Measurements from ENCODE around the gene FAHD2A. TPM values are rescaled to one million over a fixed set of nuclear protein-coding genes. Genes with fewer than 3 reads are reported as not detected.

Gene FAHD2A
- total RNA-seq, 3 donors from 2014 or later, result 30.3 to 37.6 (median 34.3) TPM

DNA sequence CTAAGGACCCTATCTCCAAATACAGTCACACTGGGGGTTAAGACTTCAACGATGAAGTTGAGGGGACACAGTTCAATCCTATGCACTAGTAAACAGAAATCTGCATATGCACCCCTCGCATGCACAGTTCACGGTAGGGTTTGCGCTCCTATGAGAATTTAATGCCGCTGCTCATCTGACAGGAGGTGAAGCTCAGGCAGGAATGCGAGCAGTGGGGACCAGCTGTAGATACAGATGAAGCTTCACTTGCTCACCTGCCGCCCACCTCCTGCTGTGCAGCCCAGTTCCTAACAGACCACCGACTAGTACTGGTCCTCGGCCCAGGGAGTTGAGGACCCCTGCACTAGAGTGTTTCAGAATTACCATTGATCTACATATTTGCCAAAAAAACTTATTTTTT is 40.0 kb upstream of the FAHD2A start:
- Histone ChIP-seq H3K4me3 (no peak overlapping the region), H3K9me3 (no peaks in the 10 kb centered on the region), H3K4me1 (ENCODE audit: low read depth) (no peaks in the 10 kb centered on the region), H3K36me3 (ENCODE audit: low read depth) (no peaks in the 10 kb centered on the region)
- no peak for DNase-seq
- ATAC-seq, result no peak
- intact Hi-C loops (cut with DNase I, micrococcal nuclease), result no loop called here
- TF ChIP-seq, protein P1, sequence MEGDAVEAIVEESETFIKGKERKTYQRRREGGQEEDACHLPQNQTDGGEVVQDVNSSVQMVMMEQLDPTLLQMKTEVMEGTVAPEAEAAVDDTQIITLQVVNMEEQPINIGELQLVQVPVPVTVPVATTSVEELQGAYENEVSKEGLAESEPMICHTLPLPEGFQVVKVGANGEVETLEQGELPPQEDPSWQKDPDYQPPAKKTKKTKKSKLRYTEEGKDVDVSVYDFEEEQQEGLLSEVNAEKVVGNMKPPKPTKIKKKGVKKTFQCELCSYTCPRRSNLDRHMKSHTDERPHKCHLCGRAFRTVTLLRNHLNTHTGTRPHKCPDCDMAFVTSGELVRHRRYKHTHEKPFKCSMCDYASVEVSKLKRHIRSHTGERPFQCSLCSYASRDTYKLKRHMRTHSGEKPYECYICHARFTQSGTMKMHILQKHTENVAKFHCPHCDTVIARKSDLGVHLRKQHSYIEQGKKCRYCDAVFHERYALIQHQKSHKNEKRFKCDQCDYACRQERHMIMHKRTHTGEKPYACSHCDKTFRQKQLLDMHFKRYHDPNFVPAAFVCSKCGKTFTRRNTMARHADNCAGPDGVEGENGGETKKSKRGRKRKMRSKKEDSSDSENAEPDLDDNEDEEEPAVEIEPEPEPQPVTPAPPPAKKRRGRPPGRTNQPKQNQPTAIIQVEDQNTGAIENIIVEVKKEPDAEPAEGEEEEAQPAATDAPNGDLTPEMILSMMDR (IDR thresholded peaks at IDR 0.05), result no peak

DNA sequence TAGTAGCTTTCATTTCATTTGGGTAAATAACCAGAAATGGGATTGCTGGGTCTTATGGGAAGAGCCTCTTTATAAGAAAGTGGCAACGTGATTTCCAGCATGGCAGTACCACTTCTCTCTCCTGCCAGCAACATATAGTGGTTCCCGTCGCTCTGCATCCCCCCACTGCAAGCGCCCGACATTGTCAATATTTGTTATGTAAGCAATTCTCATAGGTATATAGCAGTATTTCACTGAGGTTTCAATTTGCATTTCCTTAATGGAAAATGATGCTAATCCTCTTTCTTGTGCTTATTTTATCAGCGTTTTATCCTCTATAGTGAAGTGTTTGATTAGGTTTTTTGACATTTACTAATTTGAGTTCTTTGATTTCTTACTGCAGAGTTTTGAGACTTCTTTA is 36.0 kb upstream of the FAHD2A start:
- TF ChIP-seq, protein P1 (IDR thresholded peaks at IDR 0.05), result no peak
- no peaks in the 10 kb centered on the region for H3K4me1 ChIP-seq (ENCODE audit: low read depth)
- DNase-seq, result no peak
- H3K4me3 ChIP-seq, result no peak overlapping the region
- no peaks in the 10 kb centered on the region for H3K9me3 ChIP-seq
- intact Hi-C loops (cut with DNase I, micrococcal nuclease), result no loop called here
- no peak for ATAC-seq
- no peaks in the 10 kb centered on the region for H3K36me3 ChIP-seq (ENCODE audit: low read depth)

DNA sequence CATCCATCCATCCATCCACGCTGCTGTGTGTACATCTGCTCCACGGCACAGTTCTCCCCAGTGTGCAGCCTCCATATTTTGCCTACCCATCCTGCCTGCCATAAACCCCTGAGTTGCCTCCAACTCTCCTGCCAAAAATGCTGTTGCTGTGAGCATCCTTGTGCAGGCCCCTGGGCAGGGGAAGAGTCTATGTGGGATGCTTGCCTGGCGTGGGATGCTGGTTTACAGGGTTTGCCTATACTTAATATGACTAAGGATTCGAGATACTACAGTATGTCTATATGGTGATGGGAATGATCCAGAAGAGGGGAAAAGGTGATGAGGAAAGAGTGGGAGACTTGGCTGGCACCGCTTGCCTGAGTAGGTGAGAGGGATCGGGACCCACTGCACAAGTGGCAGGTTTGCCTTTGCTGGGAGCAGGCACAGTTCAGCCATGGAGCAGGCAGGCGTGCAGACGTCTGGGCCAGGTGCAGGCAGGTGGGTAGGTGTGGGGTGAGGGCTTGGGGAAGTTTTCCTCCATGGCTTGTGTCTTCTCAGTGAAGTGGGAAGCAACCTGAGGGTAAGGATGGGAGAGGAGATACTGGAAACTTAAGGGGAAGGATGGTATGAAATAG is 30.2 kb upstream of the FAHD2A start:
- DNase-seq, result no peak
- H3K4me3 ChIP-seq, result no peak overlapping the region
- H3K4me1 ChIP-seq (ENCODE audit: low read depth), result no peaks in the 10 kb centered on the region
- no peaks in the 10 kb centered on the region for H3K9me3 ChIP-seq
- ATAC-seq, result no peak
- intact Hi-C loops (cut with DNase I, micrococcal nuclease), result no loop called here
- H3K36me3 ChIP-seq (ENCODE audit: low read depth), result no peaks in the 10 kb centered on the region
- TF ChIP-seq, protein P1 (IDR thresholded peaks at IDR 0.05), result no peak

DNA sequence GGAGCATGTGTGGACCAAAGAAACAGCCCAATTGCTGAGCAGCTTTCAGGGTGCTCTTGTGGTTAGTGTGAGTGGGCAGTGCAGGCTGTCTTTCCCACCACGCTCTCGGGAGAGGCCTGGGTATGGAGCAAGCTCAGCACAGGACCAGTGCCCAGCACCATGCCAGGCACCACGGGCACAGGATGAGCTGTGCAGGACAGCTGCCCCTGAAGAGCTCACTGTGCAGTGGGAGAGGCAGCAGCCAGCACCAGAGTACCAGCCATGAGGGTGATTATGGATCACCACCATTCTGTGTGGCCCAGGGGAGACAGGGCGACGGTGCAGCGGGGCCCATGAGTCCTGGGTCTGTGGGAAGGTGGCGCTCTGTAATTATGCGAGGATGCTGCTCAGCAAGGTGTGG is 29.7 kb upstream of the FAHD2A start:
- Histone ChIP-seq H3K36me3 (ENCODE audit: low read depth) (no peaks in the 10 kb centered on the region), H3K4me1 (ENCODE audit: low read depth) (no peaks in the 10 kb centered on the region), H3K9me3 (no peaks in the 10 kb centered on the region), H3K4me3 (no peak overlapping the region)
- DNase-seq (no peak), ATAC-seq (no peak)
- TF ChIP-seq, protein P1 (IDR thresholded peaks at IDR 0.05), result no peak
- intact Hi-C loops (cut with DNase I, micrococcal nuclease), result no loop called here

DNA sequence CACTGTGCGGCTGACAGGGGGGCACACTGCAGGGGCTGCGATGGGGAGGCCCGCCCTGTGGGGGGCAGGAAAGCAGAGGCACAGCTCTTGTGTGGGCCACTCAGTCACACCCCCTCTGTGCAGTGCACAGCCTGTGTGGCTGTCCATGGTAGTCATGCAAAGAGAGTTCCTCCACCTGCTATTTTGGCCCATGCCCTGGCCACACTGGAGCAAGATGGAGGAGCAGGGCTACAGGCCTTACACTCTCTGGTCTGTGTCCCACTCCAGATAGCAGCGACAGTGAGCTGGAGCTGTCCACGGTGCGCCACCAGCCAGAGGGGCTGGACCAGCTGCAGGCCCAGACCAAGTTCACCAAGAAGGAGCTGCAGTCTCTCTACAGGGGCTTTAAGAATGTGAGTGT is 28.5 kb upstream of the FAHD2A start:
- Histone ChIP-seq H3K4me1 (ENCODE audit: low read depth) (no peaks in the 10 kb centered on the region), H3K36me3 (ENCODE audit: low read depth) (no peaks in the 10 kb centered on the region), H3K9me3 (no peaks in the 10 kb centered on the region), H3K4me3 (no peak overlapping the region)
- no peak for DNase-seq
- no peak for ATAC-seq
- TF ChIP-seq, protein P1 (IDR thresholded peaks at IDR 0.05), result no peak
- intact Hi-C loops (cut with DNase I, micrococcal nuclease), result no loop called here

DNA sequence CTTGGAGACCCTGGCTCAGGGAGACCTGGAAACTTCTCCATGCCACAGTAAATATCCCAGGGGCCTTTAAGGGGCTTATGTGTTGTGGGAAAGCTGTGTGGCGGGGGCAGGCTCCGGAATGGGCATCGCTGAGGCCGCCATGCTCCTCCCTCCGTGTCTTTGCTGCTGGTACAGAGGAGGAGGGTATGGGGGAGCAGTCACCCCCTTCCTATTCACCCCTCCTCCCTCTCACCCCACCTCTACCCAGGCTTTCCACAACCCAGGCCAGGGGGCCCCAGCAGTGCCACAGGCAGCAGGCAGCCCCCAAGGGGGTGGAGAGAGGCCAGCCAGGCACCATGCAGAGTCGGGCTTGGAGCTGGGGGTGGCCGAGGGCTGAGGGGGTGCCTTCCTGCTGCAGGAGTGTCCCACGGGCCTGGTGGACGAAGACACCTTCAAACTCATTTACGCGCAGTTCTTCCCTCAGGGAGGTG is 28.0 kb upstream of the FAHD2A start:
- Histone ChIP-seq H3K36me3 (ENCODE audit: low read depth) (no peaks in the 10 kb centered on the region), H3K9me3 (no peaks in the 10 kb centered on the region), H3K4me1 (ENCODE audit: low read depth) (no peaks in the 10 kb centered on the region), H3K4me3 (no peak overlapping the region)
- intact Hi-C loops (cut with DNase I, micrococcal nuclease), result no loop called here
- DNase-seq (no peak), ATAC-seq (no peak)
- TF ChIP-seq, protein P1 (IDR thresholded peaks at IDR 0.05), result no peak
